NCI-H146 treated with DMSO at 0.1 percent for 48 hours (cell line): ENCODE data around the gene CCDC6.
"Not testable (repeated sequence)": the region's sequence is repeated elsewhere in the genome, so short reads cannot be mapped to it uniquely, and the experiment has no call there.

Experiments
- DNase-seq: peaks from one replicate; lab custom pipeline; 2025; ENCODE audit not compliant: unreplicated experiment; lab: John Stamatoyannopoulos, UW

Gene CCDC6

GRCh38 chr10:59906417-59907202 lies at the start of gene CCDC6:
TSS of gene CCDC6 (minus strand) at chr10:59906556. CDS start at chr10:59906424, 132 bp downstream.
- peak; percentile 92 for DNase-seq

- no peak for DNase-seq
These were observed 47.9 kb upstream of the CCDC6 start for GRCh38 chr10:59954296-59954695.

- DNase-seq = not testable (repeated sequence)
These were observed 47.4 kb upstream of the CCDC6 start for GRCh38 chr10:59953711-59954110.

- no peak for DNase-seq
These were observed 43.7 kb upstream of the CCDC6 start for GRCh38 chr10:59950105-59950504.

GRCh38 chr10:59949608-59950007 lies 43.3 kb upstream of the CCDC6 start:
- DNase-seq = no peak

GRCh38 chr10:59945991-59946390 lies 39.6 kb upstream of the CCDC6 start:
- no peak for DNase-seq

GRCh38 chr10:59945590-59945989 lies 39.2 kb upstream of the CCDC6 start:
- no peak for DNase-seq

GRCh38 chr10:59944339-59944935 lies 38.1 kb upstream of the CCDC6 start:
- DNase-seq = no peak

GRCh38 chr10:59942556-59942955 lies 36.2 kb upstream of the CCDC6 start:
- DNase-seq = no peak

- DNase-seq = no peak
These were observed 31.4 kb upstream of the CCDC6 start for GRCh38 chr10:59937720-59938119.

GRCh38 chr10:59934701-59935100 lies 28.3 kb upstream of the CCDC6 start:
- DNase-seq = no peak

GRCh38 chr10:59930788-59931521 lies 24.6 kb upstream of the CCDC6 start:
- DNase-seq = not testable (repeated sequence)

- DNase-seq = no peak
These were observed 19.7 kb upstream of the CCDC6 start for GRCh38 chr10:59926086-59926485.

GRCh38 chr10:59922907-59923306 lies 16.6 kb upstream of the CCDC6 start:
- DNase-seq = no peak

GRCh38 chr10:59917922-59918321 lies 11.6 kb upstream of the CCDC6 start:
- no peak for DNase-seq

GRCh38 chr10:59913547-59914237 lies 7.3 kb upstream of the CCDC6 start:
- DNase-seq = no peak

- DNase-seq = no peak
These were observed 4.5 kb upstream of the CCDC6 start for GRCh38 chr10:59910867-59911266.

GRCh38 chr10:59909815-59910214 lies 3.5 kb upstream of the CCDC6 start:
- DNase-seq = no peak

GRCh38 chr10:59908808-59909143 lies 2.4 kb upstream of the CCDC6 start:
- no peak for DNase-seq

- peak; percentile 49 for DNase-seq
These were observed 1.8 kb upstream of the CCDC6 start for GRCh38 chr10:59907918-59908807.

- peak; percentile 33 for DNase-seq
These were observed 1.2 kb upstream of the CCDC6 start for GRCh38 chr10:59907537-59907917.
